ENCODE measurements around the gene SMARCA2.
A peak's percentile ranks its signal among the peaks of the same experiment; 100 is the strongest.

The SMARCA2 gene

DNA sequence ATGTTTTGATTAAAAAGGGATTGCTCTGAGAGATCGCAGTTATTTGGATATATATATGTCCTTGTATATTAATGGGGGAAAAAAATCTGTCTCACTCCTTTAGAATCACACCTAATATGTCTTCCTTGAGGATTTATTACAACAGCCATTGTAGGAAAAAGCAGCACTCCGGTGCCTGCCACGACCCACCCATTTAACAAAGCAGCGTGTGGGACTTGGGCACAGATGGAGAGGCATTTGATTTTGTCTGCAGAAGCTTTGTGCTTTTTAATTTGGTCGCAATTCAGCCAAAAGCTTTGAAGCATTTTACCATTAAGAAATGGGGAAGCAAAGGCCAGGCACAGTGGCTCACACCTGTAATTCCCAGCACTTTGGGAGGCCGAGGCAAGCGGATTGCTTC, 159.2 kb downstream of the SMARCA2 start:
- DNase-seq (no peak), ATAC-seq (no peak)

GRCh38 chr9:2174911-2175310, 159.8 kb downstream of the SMARCA2 start:
- DNase-seq, result no peak
- no peak for ATAC-seq

DNA sequence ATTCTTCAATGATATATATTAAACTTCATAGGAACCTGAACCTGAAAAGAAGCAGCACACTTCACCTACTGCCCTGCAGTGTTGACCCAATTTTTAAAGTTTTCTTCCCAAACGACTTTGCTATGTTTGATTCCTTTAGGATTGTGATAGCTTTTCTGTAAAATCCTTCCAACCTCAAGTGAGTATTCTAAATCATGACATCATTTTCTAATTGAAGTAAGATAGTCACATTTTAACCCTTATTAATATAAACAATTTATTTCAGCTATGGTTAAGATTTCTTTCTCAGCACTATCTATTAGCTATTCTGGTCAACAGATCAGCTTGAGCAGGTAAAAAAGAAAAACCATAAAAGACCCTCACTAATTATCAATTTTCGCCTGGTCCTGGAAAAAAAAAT, 162.0 kb downstream of the SMARCA2 start:
- ATAC-seq, result no peak

DNA sequence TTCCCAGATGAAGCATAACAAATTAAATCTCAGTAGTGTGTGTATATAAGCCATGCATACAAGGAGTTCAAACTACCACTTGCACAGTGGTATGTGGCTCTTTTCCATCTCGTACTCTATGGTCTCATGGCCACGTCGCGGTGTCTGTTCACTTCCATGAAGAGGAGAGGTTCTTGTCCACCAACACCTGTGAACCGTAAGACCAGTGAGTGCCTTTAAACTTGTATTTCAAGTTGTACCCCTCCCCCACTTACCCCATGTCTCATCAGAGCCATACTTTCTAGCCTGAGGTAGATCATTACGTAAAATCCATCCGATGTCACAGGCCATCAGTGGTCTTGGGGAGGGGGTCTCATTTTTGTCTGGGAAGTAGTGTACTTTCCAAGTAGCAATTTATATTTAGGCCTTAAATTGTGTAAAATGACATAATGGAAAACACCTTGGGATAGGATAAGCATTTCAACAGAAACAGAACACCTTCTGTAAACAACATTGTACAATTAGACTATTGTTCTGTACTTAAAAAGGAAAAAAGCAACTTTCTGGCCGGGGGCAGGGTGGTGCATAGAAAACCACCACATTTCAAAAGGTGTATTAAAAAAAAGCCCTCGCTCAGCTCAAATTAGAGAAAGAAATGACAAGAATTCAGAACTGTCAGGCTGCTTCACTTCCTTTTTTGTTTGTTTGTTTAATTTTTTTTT, 163.0 kb downstream of the SMARCA2 start:
- ATAC-seq (no peak), DNase-seq (no peak)

More for the DNA sequence above, 162.0 kb downstream of the SMARCA2 start:
- DNase-seq, result no peak

- ATAC-seq, result no peak
- no peak for DNase-seq
Observed at GRCh38 chr9:2179567-2179966, 164.4 kb downstream of the SMARCA2 start.

- no peak for ATAC-seq
Observed at GRCh38 chr9:2180154-2180553, 165.0 kb downstream of the SMARCA2 start.

GRCh38 chr9:2180704-2181103, 165.6 kb downstream of the SMARCA2 start:
- no peak for ATAC-seq

More at GRCh38 chr9:2180154-2180553, 165.0 kb downstream of the SMARCA2 start:
- no peak for DNase-seq

GRCh38 chr9:2181792-2182191, 166.6 kb downstream of the SMARCA2 start:
- DNase-seq (peak; percentile 43), ATAC-seq (no peak)

More at GRCh38 chr9:2180704-2181103, 165.6 kb downstream of the SMARCA2 start:
- DNase-seq, result no peak

DNA sequence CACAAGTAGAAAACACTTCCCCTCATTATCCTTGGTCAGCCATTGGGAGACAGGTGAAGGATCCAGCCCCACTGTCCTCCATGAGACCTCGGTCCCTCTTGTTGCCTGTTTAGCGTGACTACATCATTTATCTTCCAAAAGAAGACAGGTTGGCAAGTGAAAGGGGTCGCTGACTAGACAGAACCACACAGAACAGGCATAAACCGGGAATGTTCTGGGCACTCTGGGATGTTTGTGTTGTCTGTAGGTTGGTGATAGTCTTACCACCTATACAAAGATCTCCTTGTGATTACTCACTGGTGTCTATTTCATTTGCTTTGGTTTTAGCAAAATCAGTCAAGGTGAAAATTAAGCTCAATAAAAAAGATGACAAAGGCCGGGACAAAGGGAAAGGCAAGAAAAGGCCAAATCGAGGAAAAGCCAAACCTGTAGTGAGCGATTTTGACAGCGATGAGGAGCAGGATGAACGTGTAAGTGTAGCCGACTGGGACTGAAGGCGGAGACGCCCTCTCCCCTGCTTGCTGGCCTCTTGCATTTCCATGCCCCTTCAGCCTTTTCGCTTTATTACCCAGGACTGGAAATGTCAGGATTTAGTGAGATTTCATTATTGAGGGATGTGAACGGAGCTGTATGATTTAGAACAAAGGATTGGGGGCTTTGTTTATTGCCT, 175.9 kb downstream of the SMARCA2 start:
- no peak for DNase-seq
- ATAC-seq, result no peak

DNA sequence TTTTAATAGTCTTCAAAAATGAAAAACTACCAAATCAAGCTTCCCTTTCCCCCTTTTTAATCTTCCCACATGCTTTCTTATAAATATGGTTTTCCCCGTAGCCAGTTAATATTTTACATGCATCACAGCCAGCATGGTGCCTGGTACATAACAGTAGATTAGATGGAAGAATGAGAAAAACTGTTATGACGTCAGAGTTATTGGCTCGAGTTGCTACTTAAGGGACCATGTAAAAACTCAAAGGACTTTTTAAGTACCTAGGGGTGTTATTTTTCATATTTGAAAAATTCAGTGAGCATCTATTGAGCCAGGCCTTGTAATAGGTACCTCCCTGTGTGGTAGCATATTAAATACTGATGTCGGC, 176.4 kb downstream of the SMARCA2 start:
- ATAC-seq (no peak), DNase-seq (no peak)

GRCh38 chr9:2192356-2192979, 177.3 kb downstream of the SMARCA2 start:
- peak; percentile 60 for ATAC-seq
- DNase-seq, result no peak

GRCh38 chr9:2193552-2193951, 178.4 kb downstream of the SMARCA2 start:
- ATAC-seq (no peak), DNase-seq (no peak)

- no peak for DNase-seq
- no peak for ATAC-seq
Observed at GRCh38 chr9:2195211-2195610, 180.1 kb downstream of the SMARCA2 start.

- DNase-seq (no peak), ATAC-seq (no peak)
Observed at GRCh38 chr9:2196757-2197156, 181.6 kb downstream of the SMARCA2 start.

DNA sequence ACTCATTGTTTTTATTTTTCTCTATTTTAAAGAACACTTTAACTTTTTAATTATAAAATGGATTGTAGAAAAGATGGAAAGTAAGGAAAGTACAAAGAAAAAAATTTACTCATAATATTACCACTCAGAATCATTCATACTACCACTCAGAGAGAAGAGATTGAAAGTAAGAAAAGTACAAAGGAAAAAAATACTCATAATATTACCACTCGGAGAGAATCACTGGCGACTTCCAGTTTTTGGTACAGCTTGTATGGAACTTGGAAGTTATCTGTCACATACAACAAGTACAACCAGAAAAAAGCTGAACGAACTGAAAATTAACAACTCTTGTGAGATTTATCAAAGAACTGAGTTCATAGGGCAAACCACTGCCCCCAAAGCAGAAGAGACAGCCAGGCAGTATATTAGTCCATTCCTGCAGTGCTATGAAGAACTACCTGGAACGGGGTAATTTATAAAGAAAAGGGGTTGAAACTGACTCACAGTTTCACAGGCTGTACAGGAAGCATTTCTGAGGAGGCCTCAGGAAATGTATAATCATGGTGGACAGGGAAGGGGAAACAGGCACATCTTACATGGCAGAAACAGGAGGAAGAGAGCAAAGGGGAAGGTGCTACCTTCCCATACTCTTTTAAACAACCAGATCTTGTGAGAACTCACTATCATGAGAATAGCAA, 183.9 kb downstream of the SMARCA2 start:
- no peak for ATAC-seq

GRCh38 chr9:2199999-2200796, 185.1 kb downstream of the SMARCA2 start:
- no peak for ATAC-seq
- no peak for DNase-seq

More for the DNA sequence above, 183.9 kb downstream of the SMARCA2 start:
- no peak for DNase-seq

DNA sequence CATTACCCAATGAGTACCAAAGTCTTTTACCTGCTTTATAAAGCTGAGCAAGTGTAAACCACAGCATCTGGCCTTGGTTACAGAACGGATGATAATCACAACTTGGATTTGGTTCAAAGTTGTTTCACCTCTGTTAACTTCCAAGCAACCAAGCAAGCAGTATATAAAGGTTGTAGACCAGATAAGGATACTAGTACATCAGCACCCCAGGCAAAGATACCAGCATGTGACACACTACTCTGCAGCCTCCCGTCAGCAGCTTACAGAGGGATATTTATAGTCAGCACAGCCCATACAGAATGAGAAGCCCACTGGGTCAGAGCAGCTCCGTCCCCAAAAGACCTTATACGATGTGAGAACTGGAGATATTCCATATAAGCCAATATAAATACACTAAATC, 193.3 kb downstream of the SMARCA2 start:
- DNase-seq (no peak), ATAC-seq (no peak)

DNA sequence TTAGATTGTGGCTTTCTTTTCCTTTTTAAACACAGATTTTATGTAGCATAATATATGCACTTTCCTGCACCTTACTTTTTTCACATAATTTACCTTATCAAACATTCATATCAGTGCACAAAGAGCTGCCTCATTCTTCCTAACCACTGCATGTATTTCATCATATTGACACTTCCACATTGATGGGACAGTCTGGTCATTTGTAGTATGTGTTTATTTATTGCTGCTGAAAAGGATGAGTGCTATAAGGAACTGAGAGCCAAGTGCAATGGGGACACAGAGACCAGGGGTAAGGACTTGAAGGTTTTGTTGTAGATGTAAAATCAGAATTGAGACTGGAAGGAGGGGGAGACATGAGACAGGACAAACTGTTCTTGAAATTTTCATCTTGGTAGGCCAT, 193.8 kb downstream of the SMARCA2 start:
- ATAC-seq, result no peak
- DNase-seq, result no peak

DNA sequence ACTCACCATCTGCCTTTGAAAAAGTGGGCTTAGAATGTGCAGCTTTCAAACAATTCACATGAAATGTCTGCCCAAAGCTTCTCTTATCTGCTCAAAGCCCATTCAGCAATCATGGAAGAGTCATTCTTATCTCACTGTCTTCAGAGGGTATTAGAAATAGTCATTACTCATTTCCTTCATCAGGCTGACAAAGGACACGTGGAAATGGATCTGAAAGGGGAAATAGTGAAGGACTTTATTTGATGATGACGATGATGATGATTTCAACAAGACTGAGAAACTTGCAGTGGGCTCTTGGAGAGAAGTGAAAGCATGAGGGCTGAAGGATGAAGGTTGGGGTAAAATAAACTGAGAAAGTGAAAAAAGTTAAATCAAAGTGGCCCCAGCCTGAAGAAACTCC, 194.3 kb downstream of the SMARCA2 start:
- peak; percentile 36 for ATAC-seq

GRCh38 chr9:2210201-2210600, 195.1 kb downstream of the SMARCA2 start:
- ATAC-seq (no peak), DNase-seq (no peak)

More for the DNA sequence above, 194.3 kb downstream of the SMARCA2 start:
- DNase-seq, result no peak

- no peak for ATAC-seq
- DNase-seq, result no peak
Observed at GRCh38 chr9:2213830-2214468, 198.8 kb downstream of the SMARCA2 start.
